Subcutaneous abdominal adipose tissue (tissue), 5 donors: ENCODE data around the gene TSPAN3.

Experiments used
- H3K27ac ChIP-seq: one replicate; pipeline ENCODE4 v1.7.0; 2013; ENCODE audit warnings: low read depth, mild to moderate bottlenecking, inconsistent platforms, low read length, moderate library complexity
- H3K27me3 ChIP-seq, 5 donors: one replicate each; pipeline ENCODE4 v1.7.0; 2013; ENCODE audit warnings: low read length in 5 of 5, inconsistent platforms in 1 of 5; ENCODE audit not compliant: control insufficient read depth in 5 of 5, insufficient read depth in 4 of 5
- H3K36me3 ChIP-seq, 5 donors: one replicate each; pipeline ENCODE4 v1.7.0; 2013; ENCODE audit warnings: low read length in 5 of 5; ENCODE audit not compliant: control insufficient read depth in 5 of 5, insufficient read depth in 5 of 5
- H3K4me1 ChIP-seq, 5 donors: one replicate each; pipeline ENCODE4 v1.7.0; 2013; ENCODE audit warnings: low read length in 5 of 5, mild to moderate bottlenecking in 3 of 5, moderate library complexity in 1 of 5; ENCODE audit not compliant: control insufficient read depth in 5 of 5, insufficient read depth in 5 of 5
- H3K4me3 ChIP-seq, 5 donors: one replicate each; pipeline ENCODE4 v1.7.0; 2013; ENCODE audit warnings: low read length in 5 of 5, low read depth in 1 of 5
- H3K9ac ChIP-seq, 5 donors: one replicate each; pipeline ENCODE4 v1.7.0; 2013; ENCODE audit warnings: low read length in 5 of 5, mild to moderate bottlenecking in 4 of 5, moderate library complexity in 3 of 5
- H3K9me3 ChIP-seq, 5 donors: one replicate each; pipeline ENCODE4 v1.7.0; 2013; ENCODE audit warnings: low read length in 5 of 5; ENCODE audit not compliant: control insufficient read depth in 5 of 5
- donor health status: healthy.
- donor health status: healthy.
- donor health status: healthy.
- donor health status: healthy.
- donor health status: healthy.

Gene TSPAN3

GRCh38 chr15:77059786-77060361 is 11.0 kb downstream of the TSPAN3 start:
- Histone ChIP-seq H3K9me3 (no peaks in the 10 kb centered on the region), H3K27me3 (no peaks in the 10 kb centered on the region), H3K4me1 (peaks cover 5 to 81% (median 64%) of the 10 kb centered on the region in 5 donors), H3K4me3 (peak overlapping the region in 3 of 5 donors; percentile 7 to 22 (median 12)), H3K36me3 (peaks cover 0 to 3% (median 0%) of the 10 kb centered on the region in 5 donors), H3K9ac (peak overlapping the region in 3 of 5 donors; percentile 2 to 51 (median 35)), H3K27ac (peak overlapping the region; percentile 99)

DNA sequence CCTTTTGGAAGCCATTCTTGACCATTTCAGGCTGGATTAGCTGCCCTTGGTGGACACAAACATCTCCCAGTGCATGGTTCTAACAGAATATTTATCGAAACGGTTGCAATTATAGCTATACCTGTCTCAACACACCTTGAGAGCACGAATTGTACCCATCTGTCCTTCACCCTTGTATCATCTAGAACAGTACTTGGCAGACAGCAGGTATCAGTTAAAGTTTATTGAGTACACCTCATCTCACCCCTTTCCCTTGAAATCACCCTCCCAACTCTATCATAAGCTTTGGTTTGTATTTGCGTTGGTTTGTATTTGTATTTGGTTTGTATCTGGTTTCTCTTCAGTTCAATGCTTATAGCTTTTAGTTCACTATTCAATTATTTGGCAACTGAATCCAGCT is 12.4 kb downstream of the TSPAN3 start:
- peaks cover 5 to 70% (median 51%) of the 10 kb centered on the region in 5 donors for H3K4me1 ChIP-seq
- no peaks in the 10 kb centered on the region for H3K9me3 ChIP-seq
- H3K36me3 ChIP-seq = peaks cover 3 to 7% (median 6%) of the 10 kb centered on the region in 5 donors
- H3K4me3 ChIP-seq = no peak overlapping the region
- no peaks in the 10 kb centered on the region for H3K27me3 ChIP-seq
- H3K9ac ChIP-seq = no peak overlapping the region
- peak overlapping the region; percentile 48 for H3K27ac ChIP-seq

- no peak overlapping the region for H3K4me3 ChIP-seq
- H3K27me3 ChIP-seq = no peaks in the 10 kb centered on the region
- no peaks in the 10 kb centered on the region for H3K9me3 ChIP-seq
- peak overlapping the region; percentile 48 for H3K27ac ChIP-seq
- H3K4me1 ChIP-seq = peaks cover 5 to 62% (median 44%) of the 10 kb centered on the region in 5 donors
- H3K36me3 ChIP-seq = peaks cover 6 to 12% (median 6%) of the 10 kb centered on the region in 5 donors
- peak overlapping the region in 1 of 5 donors; percentile 32 for H3K9ac ChIP-seq
Observed at GRCh38 chr15:77057685-77058084, 13.2 kb downstream of the TSPAN3 start.

- Histone ChIP-seq H3K9me3 (no peaks in the 10 kb centered on the region), H3K9ac (no peak overlapping the region), H3K36me3 (peaks cover 10 to 18% (median 12%) of the 10 kb centered on the region in 5 donors), H3K27ac (peak overlapping the region; percentile 48), H3K4me1 (peaks cover 5 to 56% (median 37%) of the 10 kb centered on the region in 5 donors), H3K4me3 (no peak overlapping the region), H3K27me3 (no peaks in the 10 kb centered on the region)
Observed at GRCh38 chr15:77057072-77057471, 13.8 kb downstream of the TSPAN3 start.

DNA sequence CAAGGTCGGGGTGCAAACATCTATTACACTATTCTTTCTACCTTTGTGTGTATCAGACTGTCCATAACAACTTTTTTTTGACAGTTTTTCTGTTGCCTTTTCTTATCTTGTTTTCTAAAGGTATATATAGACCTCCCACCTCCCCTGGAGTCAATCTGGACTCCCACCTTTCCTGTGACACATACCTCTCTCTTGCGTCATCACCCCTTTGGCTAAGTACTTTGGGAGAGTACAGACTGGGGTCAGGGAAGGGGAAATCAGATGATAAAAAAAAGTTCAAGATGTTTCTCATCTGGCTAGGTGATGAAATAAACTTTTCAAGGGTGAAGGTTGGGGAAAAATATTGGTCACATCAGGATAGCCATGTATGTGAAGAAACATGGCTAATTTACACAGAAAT is 17.2 kb downstream of the TSPAN3 start:
- H3K9me3 ChIP-seq = no peaks in the 10 kb centered on the region
- H3K4me3 ChIP-seq = no peak overlapping the region
- peaks cover 0 to 35% (median 12%) of the 10 kb centered on the region in 5 donors for H3K4me1 ChIP-seq
- H3K27me3 ChIP-seq = no peaks in the 10 kb centered on the region
- H3K9ac ChIP-seq = no peak overlapping the region
- peaks cover 11 to 36% (median 25%) of the 10 kb centered on the region in 5 donors for H3K36me3 ChIP-seq
- peak overlapping the region; percentile 61 for H3K27ac ChIP-seq

DNA sequence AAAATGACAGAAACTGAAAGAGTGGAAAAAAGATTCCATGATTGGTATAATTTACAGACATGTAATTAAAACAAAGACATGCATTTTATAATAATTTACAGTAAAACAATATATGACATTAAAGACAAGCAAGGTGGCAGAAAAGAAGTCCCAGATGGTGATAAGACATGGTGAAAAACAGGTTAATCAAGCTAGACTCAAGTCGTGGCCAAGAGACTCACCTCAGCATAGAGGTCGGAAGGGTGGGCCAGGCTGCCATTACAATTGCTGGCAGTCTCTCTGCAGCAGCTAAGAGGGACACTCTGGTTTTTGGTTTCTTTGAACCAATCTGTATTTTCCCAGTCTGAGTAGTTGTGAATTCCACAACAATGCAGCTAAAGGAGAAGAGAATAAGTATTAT is 18.4 kb downstream of the TSPAN3 start:
- H3K27ac ChIP-seq = no peak overlapping the region

DNA sequence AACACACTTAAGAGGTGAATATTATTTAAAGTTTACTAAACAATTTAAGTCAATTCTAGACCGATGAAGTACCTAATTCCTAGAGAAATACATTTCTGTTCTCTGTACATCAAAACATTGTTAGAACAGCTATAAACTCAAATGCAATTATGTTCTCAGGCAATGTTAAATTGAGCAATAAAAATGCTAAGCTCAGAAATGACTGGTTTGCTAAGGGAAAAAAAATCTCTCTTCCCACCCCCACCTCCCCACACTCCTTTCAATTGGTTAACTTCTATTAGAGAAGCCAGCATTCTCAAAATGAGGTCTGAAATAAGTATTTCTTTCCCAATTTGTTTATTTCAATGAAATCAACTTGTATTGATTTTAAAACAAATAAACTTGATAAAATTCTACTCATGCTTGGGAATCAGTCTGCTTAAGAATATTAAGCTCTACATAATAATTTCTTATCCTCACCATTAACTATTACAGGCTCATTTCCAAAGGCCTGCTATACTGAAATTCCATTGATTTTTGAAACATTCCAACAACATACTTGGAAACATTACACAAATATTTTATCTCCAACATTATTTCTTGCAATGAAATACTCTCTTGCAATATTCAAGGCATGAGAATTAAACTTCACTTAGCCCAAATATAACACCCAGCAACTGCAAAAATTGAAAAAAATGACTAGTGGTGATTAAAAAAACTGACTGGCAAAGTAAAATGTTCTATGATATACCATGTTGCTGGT is 22.6 kb downstream of the TSPAN3 start:
- H3K36me3 ChIP-seq = peaks cover 30 to 63% (median 33%) of the 10 kb centered on the region in 5 donors
- no peaks in the 10 kb centered on the region for H3K9me3 ChIP-seq
- no peak overlapping the region for H3K4me3 ChIP-seq
- H3K4me1 ChIP-seq = peaks cover 0 to 45% (median 24%) of the 10 kb centered on the region in 5 donors
- no peaks in the 10 kb centered on the region for H3K27me3 ChIP-seq
- peak overlapping the region; percentile 65 for H3K27ac ChIP-seq
- H3K9ac ChIP-seq = peak overlapping the region in 1 of 5 donors; percentile 17

More for the DNA sequence above, 18.4 kb downstream of the TSPAN3 start:
- H3K27me3 ChIP-seq = no peaks in the 10 kb centered on the region
- H3K4me1 ChIP-seq = peaks cover 0 to 36% (median 9%) of the 10 kb centered on the region in 5 donors
- H3K36me3 ChIP-seq = peaks cover 11 to 36% (median 25%) of the 10 kb centered on the region in 5 donors
- H3K4me3 ChIP-seq = no peak overlapping the region
- H3K9ac ChIP-seq = no peak overlapping the region
- no peaks in the 10 kb centered on the region for H3K9me3 ChIP-seq

GRCh38 chr15:77046704-77047412 is 24.1 kb downstream of the TSPAN3 start:
- peak overlapping the region; percentile 65 for H3K27ac ChIP-seq
- H3K4me1 ChIP-seq = peaks cover 0 to 49% (median 26%) of the 10 kb centered on the region in 5 donors
- no peaks in the 10 kb centered on the region for H3K27me3 ChIP-seq
- no peak overlapping the region for H3K4me3 ChIP-seq
- H3K9ac ChIP-seq = no peak overlapping the region
- H3K36me3 ChIP-seq = peaks cover 28 to 65% (median 36%) of the 10 kb centered on the region in 5 donors
- H3K9me3 ChIP-seq = no peaks in the 10 kb centered on the region

- Histone ChIP-seq H3K9me3 (no peaks in the 10 kb centered on the region), H3K4me1 (peaks cover 0 to 50% (median 26%) of the 10 kb centered on the region in 5 donors), H3K27me3 (no peaks in the 10 kb centered on the region), H3K9ac (no peak overlapping the region), H3K36me3 (peaks cover 26 to 59% (median 36%) of the 10 kb centered on the region in 5 donors), H3K27ac (no peak overlapping the region), H3K4me3 (no peak overlapping the region)
Observed at GRCh38 chr15:77045985-77046384, 24.9 kb downstream of the TSPAN3 start.
